SKM-1 (cell line): Measurements from ENCODE around the gene UBE2Q1.
"Not testable (repeated sequence)": the region's sequence is repeated elsewhere in the genome, so short reads cannot be mapped to it uniquely, and the experiment has no call there.

Experiments used
- DNase-seq: peaks from one replicate; lab custom pipeline; 2025; ENCODE audit not compliant: unreplicated experiment; lab: John Stamatoyannopoulos, UW

UBE2Q1 gene

GRCh38 chr1:154551474-154551873 is 7.0 kb downstream of the UBE2Q1 start:
- no peak for DNase-seq

GRCh38 chr1:154550657-154551056 is 7.8 kb downstream of the UBE2Q1 start:
- no peak for DNase-seq

GRCh38 chr1:154550070-154550469 is 8.4 kb downstream of the UBE2Q1 start:
- DNase-seq = no peak

GRCh38 chr1:154549202-154549770 is 9.2 kb downstream of the UBE2Q1 start:
- no peak for DNase-seq

- no peak for DNase-seq
These were observed 10.4 kb downstream of the UBE2Q1 start for GRCh38 chr1:154548028-154548427.

GRCh38 chr1:154547105-154547732 is 11.2 kb downstream of the UBE2Q1 start:
- no peak for DNase-seq

- DNase-seq = peak; percentile 70
These were observed 12.0 kb downstream of the UBE2Q1 start for GRCh38 chr1:154546264-154547063.

- DNase-seq = no peak
These were observed 17.2 kb downstream of the UBE2Q1 start for GRCh38 chr1:154541231-154541630.

GRCh38 chr1:154539486-154540483 is 18.7 kb downstream of the UBE2Q1 start:
- no peak for DNase-seq

GRCh38 chr1:154536570-154536969 is 21.9 kb downstream of the UBE2Q1 start:
- no peak for DNase-seq

- DNase-seq = no peak
These were observed 24.3 kb downstream of the UBE2Q1 start for GRCh38 chr1:154533952-154534844.

GRCh38 chr1:154531950-154532349 is 26.5 kb downstream of the UBE2Q1 start:
- not testable (repeated sequence) for DNase-seq

GRCh38 chr1:154529308-154529707 is 29.2 kb downstream of the UBE2Q1 start:
- DNase-seq = no peak

- no peak for DNase-seq
These were observed 31.3 kb downstream of the UBE2Q1 start for GRCh38 chr1:154527192-154527591.

- DNase-seq = no peak
These were observed 33.6 kb downstream of the UBE2Q1 start for GRCh38 chr1:154524881-154525280.

GRCh38 chr1:154521695-154522094 is 36.8 kb downstream of the UBE2Q1 start:
- no peak for DNase-seq

GRCh38 chr1:154520333-154520732 is 38.1 kb downstream of the UBE2Q1 start:
- DNase-seq = no peak

- DNase-seq = no peak
These were observed 38.9 kb downstream of the UBE2Q1 start for GRCh38 chr1:154519591-154519991.

- no peak for DNase-seq
These were observed 40.8 kb downstream of the UBE2Q1 start for GRCh38 chr1:154517661-154518060.

GRCh38 chr1:154514066-154514553 is 44.4 kb downstream of the UBE2Q1 start:
- DNase-seq = no peak
